Thoracic aorta (tissue), 2 donors: Measurements from ENCODE around the gene ACAA1. TPM values are rescaled to one million over a fixed set of nuclear protein-coding genes. Genes with fewer than 3 reads are reported as not detected.

Experiments
- ATAC-seq: fragments of 150-250 bp; one replicate; pipeline ENCODE4 v1.8.0; 2017; ENCODE audit warnings: low read depth; ENCODE audit not compliant: insufficient number of reproducible peaks, low FRiP score
- DNase-seq: peaks from one replicate; pipeline ENCODE4 v3.0.0-alpha.2; 2020; ENCODE audit warnings: low spot score
- H3K27ac ChIP-seq, 2 donors: fragments of 200-600 bp; sonication (generic); 1 replicate in 1 of 2; 2 replicates in 1 of 2; pipeline ENCODE4 v1.5.1; 2016; ENCODE audit warnings: mild to moderate bottlenecking in 2 of 2, moderate library complexity in 2 of 2
- H3K27me3 ChIP-seq: fragments of 200-600 bp; sonication (generic); replicated peaks from 2 replicates; pipeline ENCODE4 v1.6.0; 2016; ENCODE audit warnings: mild to moderate bottlenecking; ENCODE audit not compliant: insufficient read depth
- H3K36me3 ChIP-seq: fragments of 200-600 bp; sonication (generic); one replicate; pipeline ENCODE4 v1.5.1; 2016
- H3K4me1 ChIP-seq, 2 donors: fragments of 200-600 bp; sonication (generic); 1 replicate in 1 of 2; 2 replicates in 1 of 2; pipeline versions ENCODE4 v1.5.1 to v1.6.0; 2016; ENCODE audit warnings: low read depth in 2 of 2, mild to moderate bottlenecking in 1 of 2; ENCODE audit not compliant: control insufficient read depth in 1 of 2
- H3K4me3 ChIP-seq: fragments of 200-600 bp; sonication (generic); 2 replicates; pipeline ENCODE4 v1.5.1; 2016; ENCODE audit warnings: mild to moderate bottlenecking
- H3K9me3 ChIP-seq: fragments of 200-600 bp; sonication (generic); 2 replicates; pipeline ENCODE4 v1.5.1; 2016
- total RNA-seq, 2 donors: library from RNA; depleted of rRNA; stranded (reverse); fragments of >200 nt; gene quantifications; one replicate each; pipeline versions ENCODE4 v1.1.0 to v1.2.3, GENCODE V29; 2016
- TF ChIP-seq, protein P1 (sequence below): fragments of 200-600 bp; sonication (generic); IDR thresholded peaks from one replicate; pipeline ENCODE4 v1.5.1; 2019; ENCODE audit warnings: antibody characterized with exemption

The ACAA1 gene
- total RNA-seq, 2 donors from 2014 or later, result 34.8 to 37.6 TPM

GRCh38 chr3:38101811-38102443 is 35.0 kb downstream of the ACAA1 start:
- ATAC-seq (no peak), DNase-seq (no peak)
- Histone ChIP-seq H3K27ac (no peak overlapping the region), H3K9me3 (peaks cover 6% of the 10 kb centered on the region), H3K27me3 (no peaks in the 10 kb centered on the region), H3K4me3 (no peak overlapping the region), H3K4me1 (no peaks in the 10 kb centered on the region), H3K36me3 (no peaks in the 10 kb centered on the region)
- TF ChIP-seq, protein P1, sequence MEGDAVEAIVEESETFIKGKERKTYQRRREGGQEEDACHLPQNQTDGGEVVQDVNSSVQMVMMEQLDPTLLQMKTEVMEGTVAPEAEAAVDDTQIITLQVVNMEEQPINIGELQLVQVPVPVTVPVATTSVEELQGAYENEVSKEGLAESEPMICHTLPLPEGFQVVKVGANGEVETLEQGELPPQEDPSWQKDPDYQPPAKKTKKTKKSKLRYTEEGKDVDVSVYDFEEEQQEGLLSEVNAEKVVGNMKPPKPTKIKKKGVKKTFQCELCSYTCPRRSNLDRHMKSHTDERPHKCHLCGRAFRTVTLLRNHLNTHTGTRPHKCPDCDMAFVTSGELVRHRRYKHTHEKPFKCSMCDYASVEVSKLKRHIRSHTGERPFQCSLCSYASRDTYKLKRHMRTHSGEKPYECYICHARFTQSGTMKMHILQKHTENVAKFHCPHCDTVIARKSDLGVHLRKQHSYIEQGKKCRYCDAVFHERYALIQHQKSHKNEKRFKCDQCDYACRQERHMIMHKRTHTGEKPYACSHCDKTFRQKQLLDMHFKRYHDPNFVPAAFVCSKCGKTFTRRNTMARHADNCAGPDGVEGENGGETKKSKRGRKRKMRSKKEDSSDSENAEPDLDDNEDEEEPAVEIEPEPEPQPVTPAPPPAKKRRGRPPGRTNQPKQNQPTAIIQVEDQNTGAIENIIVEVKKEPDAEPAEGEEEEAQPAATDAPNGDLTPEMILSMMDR, result no peak

GRCh38 chr3:38100498-38100897 is 36.4 kb downstream of the ACAA1 start:
- H3K36me3 ChIP-seq, result no peaks in the 10 kb centered on the region
- no peak for DNase-seq
- no peak overlapping the region for H3K27ac ChIP-seq
- no peaks in the 10 kb centered on the region for H3K27me3 ChIP-seq
- H3K4me3 ChIP-seq, result no peak overlapping the region
- peaks cover 2% of the 10 kb centered on the region for H3K9me3 ChIP-seq
- no peaks in the 10 kb centered on the region for H3K4me1 ChIP-seq
- TF ChIP-seq, protein P1, result no peak
- no peak for ATAC-seq

DNA sequence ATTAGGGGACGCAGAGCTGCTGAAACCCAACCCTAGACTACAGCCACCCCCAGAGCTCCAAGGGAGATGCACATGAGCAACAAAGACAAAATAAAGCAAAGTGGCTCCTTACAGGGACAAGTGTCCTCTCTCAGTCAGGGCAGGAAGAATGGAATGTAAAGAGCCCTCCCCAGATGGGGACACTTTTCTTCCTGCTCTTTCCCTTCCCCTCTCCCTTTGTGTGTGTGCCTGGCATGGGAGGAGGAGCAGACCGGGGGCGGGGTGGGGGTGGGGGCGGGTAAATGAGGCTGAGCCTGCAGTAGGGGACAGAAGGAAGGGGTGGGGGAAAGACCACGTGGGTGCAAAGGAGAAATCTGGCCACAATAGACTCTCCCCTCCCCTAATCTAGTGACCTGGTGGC is 37.4 kb downstream of the ACAA1 start:
- Histone ChIP-seq H3K27me3 (no peaks in the 10 kb centered on the region), H3K27ac (no peak overlapping the region), H3K4me1 (no peaks in the 10 kb centered on the region), H3K36me3 (no peaks in the 10 kb centered on the region), H3K4me3 (no peak overlapping the region), H3K9me3 (no peaks in the 10 kb centered on the region)
- no peak for ATAC-seq
- no peak for DNase-seq
- TF ChIP-seq, protein P1, result no peak

DNA sequence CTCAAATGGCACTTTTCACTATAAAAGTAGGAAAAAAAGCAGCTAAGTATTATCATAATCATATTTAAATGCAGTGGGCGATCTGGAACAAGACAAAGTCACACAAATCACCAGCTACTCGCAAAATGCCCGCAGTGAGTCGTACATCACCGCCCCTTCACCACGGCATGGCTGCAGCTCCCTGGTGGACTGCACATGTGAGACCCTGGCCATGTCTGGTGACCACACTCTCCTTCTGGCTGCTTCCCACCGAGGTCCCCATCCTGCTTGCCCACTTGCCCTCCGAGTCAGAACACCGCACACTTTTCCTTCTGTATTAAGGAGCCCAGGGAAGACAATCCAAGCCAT is 38.6 kb downstream of the ACAA1 start:
- no peaks in the 10 kb centered on the region for H3K4me1 ChIP-seq
- H3K36me3 ChIP-seq, result no peaks in the 10 kb centered on the region
- H3K27me3 ChIP-seq, result no peaks in the 10 kb centered on the region
- ATAC-seq (no peak), DNase-seq (no peak)
- TF ChIP-seq, protein P1, result no peak
- no peaks in the 10 kb centered on the region for H3K9me3 ChIP-seq
- H3K27ac ChIP-seq, result no peak overlapping the region
- H3K4me3 ChIP-seq, result no peak overlapping the region

DNA sequence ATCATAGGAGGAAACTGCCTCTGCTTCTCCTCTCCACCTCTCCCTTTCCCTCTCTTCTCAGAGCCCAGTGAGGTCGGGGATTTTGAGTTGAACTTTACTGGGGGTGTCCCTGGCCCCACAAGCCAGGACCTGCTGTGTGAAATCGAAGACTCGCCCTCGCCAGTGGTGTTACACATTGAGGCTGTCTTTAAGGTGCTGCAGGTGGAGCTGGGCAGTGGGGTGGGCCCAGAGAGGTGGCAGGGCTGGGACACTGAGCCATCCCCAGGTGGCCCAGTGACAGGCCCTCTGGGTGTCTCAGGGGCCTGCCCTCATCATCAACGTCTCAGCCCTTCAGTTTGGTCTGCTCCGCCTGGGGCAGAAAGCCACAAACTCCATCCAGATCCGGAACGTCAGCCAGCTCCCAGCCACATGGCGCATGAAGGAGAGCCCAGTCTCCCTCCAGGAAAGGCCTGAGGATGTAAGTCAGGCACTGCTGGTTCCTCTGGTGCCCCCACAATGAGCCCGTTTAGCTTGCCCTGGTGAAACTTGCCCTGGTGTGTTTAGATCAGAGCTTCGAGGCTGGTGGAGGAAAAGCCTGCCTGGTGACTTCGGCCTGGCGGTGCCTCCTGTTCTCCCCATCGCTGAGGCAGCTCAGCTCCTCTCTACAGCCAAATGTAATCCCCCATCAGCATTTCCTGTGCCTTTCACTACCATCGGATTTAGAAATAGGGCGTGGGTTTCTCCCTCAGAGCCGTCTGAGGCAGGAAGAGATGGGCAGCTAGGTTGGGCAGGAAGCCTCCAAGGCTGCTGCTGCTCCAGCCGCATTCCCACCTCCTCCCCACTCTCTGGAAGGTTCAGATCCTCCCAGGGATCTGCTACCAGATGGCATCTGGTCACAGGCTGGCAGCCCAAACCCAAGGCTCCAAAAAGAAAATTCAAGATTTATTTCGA is 39.2 kb downstream of the ACAA1 start:
- no peaks in the 10 kb centered on the region for H3K36me3 ChIP-seq
- no peaks in the 10 kb centered on the region for H3K4me1 ChIP-seq
- no peaks in the 10 kb centered on the region for H3K9me3 ChIP-seq
- TF ChIP-seq, protein P1, result no peak
- DNase-seq (no peak), ATAC-seq (no peak)
- no peak overlapping the region for H3K27ac ChIP-seq
- H3K4me3 ChIP-seq, result no peak overlapping the region
- H3K27me3 ChIP-seq, result no peaks in the 10 kb centered on the region
